GM18499 (cell line): ENCODE measurements around the gene DRAXIN.

Source experiments
- ATAC-seq: cut with Tn5 transposase; IDR thresholded peaks from one replicate; pipeline ENCODE4 v1.9.1; 2021; ENCODE audit warnings: moderate number of reproducible peaks; ENCODE audit not compliant: insufficient read depth, unreplicated experiment

Gene DRAXIN

DNA sequence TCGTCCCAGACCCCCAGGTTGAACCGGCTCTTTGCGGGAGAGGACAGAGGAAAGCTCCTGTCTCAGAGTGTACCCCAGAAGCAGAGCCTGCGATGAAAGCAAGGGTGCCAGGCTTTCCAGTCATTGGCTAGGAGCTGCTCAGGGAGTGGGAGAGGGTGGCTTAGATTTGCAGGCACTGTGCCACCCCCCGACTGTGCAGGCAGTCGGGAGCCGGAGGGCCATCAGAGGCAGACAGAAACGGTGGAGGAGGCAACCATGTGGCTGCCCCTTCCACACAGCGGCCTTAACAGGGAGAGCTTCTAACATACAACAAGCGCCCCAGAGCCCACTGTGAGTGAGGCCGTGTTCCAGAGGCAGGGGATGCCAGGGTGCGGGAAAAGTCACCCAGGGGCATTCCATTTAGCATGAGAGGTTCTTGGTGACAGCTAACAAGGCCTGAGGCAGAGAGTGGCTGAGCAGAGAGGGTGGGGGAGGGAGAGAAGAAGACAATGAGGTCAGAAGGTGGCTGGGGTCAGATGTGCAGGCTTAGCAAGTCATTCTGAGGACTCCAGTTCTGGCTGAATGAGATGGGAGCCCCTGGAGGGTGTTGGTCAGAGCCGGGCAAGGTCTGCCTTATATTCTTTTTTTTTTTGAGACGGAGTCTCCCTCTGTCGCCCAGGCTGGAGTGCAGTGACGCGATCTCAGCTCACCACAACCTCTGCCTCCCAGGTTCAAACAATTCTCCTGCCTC lies 61.0 kb downstream of the DRAXIN start:
- ATAC-seq, result no peak

GRCh38 chr1:11753555-11754208 lies 62.2 kb downstream of the DRAXIN start:
- no peak for ATAC-seq

- ATAC-seq, result no peak
These were observed 65.5 kb downstream of the DRAXIN start for GRCh38 chr1:11757047-11757446.

GRCh38 chr1:11759791-11760190 lies 68.3 kb downstream of the DRAXIN start:
- ATAC-seq, result no peak

DNA sequence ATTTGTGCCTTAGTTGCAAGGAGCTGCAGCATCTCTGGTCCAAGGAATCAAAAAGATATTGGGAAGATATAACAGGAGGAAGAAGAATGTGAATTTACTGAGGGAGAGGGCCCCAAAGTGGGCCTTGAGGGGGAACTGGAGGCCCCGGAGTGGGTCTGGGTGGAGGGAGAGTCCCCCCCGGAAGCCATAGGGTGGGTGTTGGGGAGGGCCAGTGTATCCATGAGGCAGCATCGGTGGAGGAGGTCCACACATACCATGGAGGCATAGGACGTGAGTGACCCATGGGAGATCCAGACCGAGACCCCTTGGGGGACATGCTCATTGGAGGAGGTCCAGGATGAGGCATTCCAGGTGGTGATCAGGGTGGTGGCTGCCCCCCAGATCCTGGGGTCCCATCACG lies 69.8 kb downstream of the DRAXIN start:
- ATAC-seq, result no peak

DNA sequence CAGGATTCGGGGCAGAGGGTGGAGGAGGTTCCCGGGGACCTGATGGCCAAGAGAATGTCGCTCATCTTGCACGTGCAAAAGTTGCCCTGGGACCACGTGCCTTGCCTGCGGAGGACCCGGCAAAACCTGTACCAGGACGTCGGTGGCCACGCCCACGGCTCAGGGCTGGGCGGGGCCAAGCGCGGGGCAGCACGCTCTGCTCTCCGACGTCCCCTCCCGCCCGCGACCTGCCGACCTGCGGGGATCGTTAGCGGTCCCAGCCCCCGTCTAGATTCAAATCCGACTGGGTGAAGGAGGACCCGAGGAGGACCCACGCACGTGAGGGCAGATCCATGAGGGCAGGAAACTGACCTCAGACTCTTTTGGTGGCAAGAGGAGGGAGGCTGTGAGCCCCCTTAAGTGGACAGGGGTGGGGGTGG lies 70.5 kb downstream of the DRAXIN start, which contains the start of gene C1orf167:
TSS of gene C1orf167 (plus strand) at position 206 of the 419 bp plus-strand sequence. CDS start 2,208 bp downstream, outside the sequence.
- no peak for ATAC-seq

DNA sequence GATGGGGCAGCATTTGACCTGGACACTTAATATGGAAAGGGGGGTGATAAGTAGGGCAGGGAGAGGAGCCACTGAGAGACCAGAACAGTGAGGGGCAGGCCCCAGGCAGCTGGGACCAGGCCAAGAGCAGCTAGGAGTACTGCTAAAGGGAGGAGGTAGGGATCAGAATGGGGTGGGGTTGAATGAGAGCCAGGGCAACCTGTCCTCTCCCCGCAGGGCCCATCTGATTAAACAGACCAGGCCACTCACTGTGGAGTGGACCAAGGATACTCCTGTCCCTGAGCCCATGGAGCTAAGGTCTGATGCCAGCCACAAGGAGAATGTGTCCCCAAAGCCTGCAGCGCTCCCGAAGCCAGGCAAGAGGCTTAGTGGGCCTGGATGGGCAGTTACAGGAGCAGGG lies 72.6 kb downstream of the DRAXIN start:
- no peak for ATAC-seq

- ATAC-seq, result no peak
These were observed 73.0 kb downstream of the DRAXIN start for GRCh38 chr1:11764519-11764918.

- no peak for ATAC-seq
These were observed 74.3 kb downstream of the DRAXIN start for GRCh38 chr1:11765661-11766428.

GRCh38 chr1:11766429-11766776 lies 74.9 kb downstream of the DRAXIN start:
- no peak for ATAC-seq

GRCh38 chr1:11767922-11768704 lies 76.6 kb downstream of the DRAXIN start:
- no peak for ATAC-seq

- ATAC-seq, result no peak
These were observed 77.3 kb downstream of the DRAXIN start for GRCh38 chr1:11768821-11769220.

DNA sequence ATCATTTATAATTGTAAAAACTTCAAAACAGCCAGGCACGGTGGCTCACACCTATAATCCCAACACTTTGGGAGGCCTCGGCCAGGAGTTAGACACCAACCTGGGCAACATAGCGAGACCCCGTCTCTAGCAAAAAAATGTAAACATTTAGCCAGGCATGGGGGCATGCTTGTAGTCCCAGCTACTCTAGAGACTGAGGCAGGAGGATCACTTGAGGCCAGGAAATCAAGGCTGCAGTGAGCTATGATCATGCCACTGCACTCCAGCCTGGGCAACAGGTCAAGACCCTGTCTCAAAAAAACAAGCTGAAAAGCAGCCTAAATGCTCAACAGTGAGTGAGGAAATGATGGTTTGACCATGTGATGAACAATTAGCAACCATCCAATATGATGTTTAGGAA lies 77.8 kb downstream of the DRAXIN start:
- ATAC-seq, result no peak

DNA sequence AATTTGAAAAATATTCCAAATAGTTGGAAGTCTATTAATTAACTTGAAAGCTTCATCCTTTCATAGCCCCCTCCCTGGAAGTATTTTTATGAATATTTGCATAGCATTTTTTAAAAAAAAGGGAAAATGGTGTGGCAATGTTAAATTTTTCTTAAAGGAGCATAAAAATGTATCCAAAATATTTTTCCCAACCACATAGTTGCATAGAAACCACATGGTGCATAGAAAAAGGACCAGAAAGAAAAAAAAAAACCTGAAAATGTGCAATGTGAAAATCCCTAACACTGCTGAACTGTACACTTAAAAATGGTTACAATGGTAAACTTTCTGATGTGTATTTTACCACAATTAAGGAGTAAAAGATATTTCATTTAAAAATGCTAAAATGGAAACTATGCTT lies 78.5 kb downstream of the DRAXIN start:
- no peak for ATAC-seq

DNA sequence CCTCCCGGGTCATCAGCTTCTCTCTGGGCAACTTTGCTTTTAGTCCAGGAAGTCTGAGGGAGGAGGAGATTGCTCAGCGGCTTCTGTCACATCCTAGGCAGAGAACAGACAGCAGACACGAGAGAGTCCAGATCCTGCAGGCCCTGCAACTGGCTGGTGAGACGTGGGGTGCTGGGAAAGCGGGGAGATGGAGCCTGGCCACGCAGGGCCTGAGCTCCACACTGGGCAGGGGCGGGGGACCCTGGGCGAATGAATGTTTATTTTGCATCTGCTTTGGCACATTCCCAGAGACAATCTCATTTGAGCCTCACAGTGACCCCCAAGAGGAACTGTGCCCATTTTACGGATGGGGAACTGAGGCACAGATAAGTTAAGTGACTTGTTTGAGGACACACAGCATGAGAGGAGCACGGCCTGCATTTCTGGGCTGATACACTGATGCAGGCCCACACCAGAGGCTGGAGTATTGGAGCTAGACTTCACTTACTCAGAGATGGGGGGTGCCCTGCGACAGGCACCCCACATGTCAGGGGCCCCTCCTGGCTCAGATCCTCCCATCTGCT lies 80.1 kb downstream of the DRAXIN start:
- no peak for ATAC-seq

- no peak for ATAC-seq
These were observed 80.9 kb downstream of the DRAXIN start for GRCh38 chr1:11772458-11772857.

DNA sequence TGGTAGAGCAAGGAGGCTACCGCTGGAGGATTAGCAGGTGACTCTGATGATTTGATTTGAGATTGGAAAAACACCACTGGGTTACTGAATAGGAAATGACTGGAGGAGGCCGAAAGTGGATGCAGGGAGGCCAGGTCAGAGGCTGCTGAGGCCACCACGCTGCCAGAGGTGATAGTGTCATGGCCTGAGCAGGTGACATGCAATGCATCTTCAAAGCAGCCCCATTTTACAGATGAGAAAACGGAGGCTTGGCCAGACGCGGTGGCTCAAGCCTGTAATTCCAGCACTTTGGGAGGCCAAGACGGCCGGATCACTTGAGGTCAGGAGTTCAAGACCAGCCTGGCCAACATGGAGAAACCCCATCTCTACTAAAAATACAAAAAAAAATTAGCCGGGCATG lies 83.2 kb downstream of the DRAXIN start:
- no peak for ATAC-seq
